Measurements from ENCODE around the gene ITGB1.

- TF ChIP-seq, protein P1, sequence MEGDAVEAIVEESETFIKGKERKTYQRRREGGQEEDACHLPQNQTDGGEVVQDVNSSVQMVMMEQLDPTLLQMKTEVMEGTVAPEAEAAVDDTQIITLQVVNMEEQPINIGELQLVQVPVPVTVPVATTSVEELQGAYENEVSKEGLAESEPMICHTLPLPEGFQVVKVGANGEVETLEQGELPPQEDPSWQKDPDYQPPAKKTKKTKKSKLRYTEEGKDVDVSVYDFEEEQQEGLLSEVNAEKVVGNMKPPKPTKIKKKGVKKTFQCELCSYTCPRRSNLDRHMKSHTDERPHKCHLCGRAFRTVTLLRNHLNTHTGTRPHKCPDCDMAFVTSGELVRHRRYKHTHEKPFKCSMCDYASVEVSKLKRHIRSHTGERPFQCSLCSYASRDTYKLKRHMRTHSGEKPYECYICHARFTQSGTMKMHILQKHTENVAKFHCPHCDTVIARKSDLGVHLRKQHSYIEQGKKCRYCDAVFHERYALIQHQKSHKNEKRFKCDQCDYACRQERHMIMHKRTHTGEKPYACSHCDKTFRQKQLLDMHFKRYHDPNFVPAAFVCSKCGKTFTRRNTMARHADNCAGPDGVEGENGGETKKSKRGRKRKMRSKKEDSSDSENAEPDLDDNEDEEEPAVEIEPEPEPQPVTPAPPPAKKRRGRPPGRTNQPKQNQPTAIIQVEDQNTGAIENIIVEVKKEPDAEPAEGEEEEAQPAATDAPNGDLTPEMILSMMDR (IDR thresholded peaks at IDR 0.05): no peak
- TF ChIP-seq POLR2AphosphoS5 (IDR thresholded peaks at IDR 0.05) (no peak), POLR2A (IDR thresholded peaks at IDR 0.05) (no peak)
Observed at GRCh38 chr10:32887481-32887880, 70.5 kb downstream of the ITGB1 start.
